BJ (cell line): Measurements from ENCODE around the gene USP33. TPM values are rescaled to one million over a fixed set of nuclear protein-coding genes. Genes with fewer than 3 reads are reported as not detected.
A peak's percentile ranks its signal among the peaks of the same experiment; 100 is the strongest.

Source experiments
- CTCF ChIA-PET: fragments of 350-600 bp; formaldehyde crosslinking; extraction: SDS; loops from one replicate; lab custom pipeline; 2021; ENCODE audit warnings: antibody characterized with exemption, inconsistent platforms; lab: Yijun Ruan, JAX
- POLR2A ChIA-PET: fragments of 300-600 bp; sonication (Branson Sonifier 250); formaldehyde crosslinking; extraction: SDS; loops from one replicate; lab custom pipeline; 2021; ENCODE audit warnings: antibody characterized with exemption; lab: Charles Lee
- DNase-seq: peaks from one replicate; pipeline ENCODE4 v3.0.0-alpha.2; 2011; ENCODE audit warnings: low read depth
- H3K27me3 ChIP-seq: 2 replicates; pipeline ENCODE4 v1.6.0; 2011; ENCODE audit warnings: low read length; ENCODE audit not compliant: control insufficient read depth, insufficient read depth
- H3K36me3 ChIP-seq: 2 replicates; pipeline ENCODE4 v1.5.1; 2011; ENCODE audit warnings: low read length; ENCODE audit not compliant: control insufficient read depth, insufficient read depth
- H3K4me3 ChIP-seq: 2 replicates; pipeline ENCODE4 v1.5.1; 2011; ENCODE audit warnings: low read depth, mild to moderate bottlenecking, control low read depth, low read length
- CTCF ChIP-seq: IDR thresholded peaks from 2 replicates; pipeline ENCODE4 v1.5.1; 2011; ENCODE audit warnings: low read depth, mild to moderate bottlenecking, control low read depth, inconsistent platforms, low read length, moderate library complexity; ENCODE audit not compliant: insufficient read depth
- polyA minus RNA-seq: library from RNA; depleted of rRNA, polyadenylated mRNA; stranded (reverse); fragments of >200 nt; gene quantifications from 2 replicates; pipeline ENCODE4 v1.2.3, GENCODE V29; 2011; rRNA and poly(A)+ RNA removed
- polyA plus RNA-seq: library from polyadenylated mRNA; depleted of rRNA; stranded (reverse); fragments of >200 nt; gene quantifications from 2 replicates; pipeline ENCODE4 v1.2.3, GENCODE V29; 2011; rRNA removed

Gene USP33
- polyA plus RNA-seq: 31.3 and 44.2 TPM in 2 replicates
- 21.2 and 22.2 TPM in 2 replicates for polyA minus RNA-seq

- no peak for TF ChIP-seq CTCF
- H3K4me3 ChIP-seq: peak within 1 kb of the TSS; percentile 93
- POLR2A ChIA-PET: no interaction called here
These were observed at the start of gene USP33 for GRCh38 chr1:77759071-77760028. Gene USP33 (minus strand): TSS chr1:77759852. CDS start chr1:77741697, 18,155 bp downstream.

GRCh38 chr1:77803371-77803770 is 43.7 kb upstream of the USP33 start:
- no peak for DNase-seq
- Histone ChIP-seq H3K36me3 (peaks cover 2% of the 10 kb centered on the region; the same call in 1 of the 2 replicates), H3K4me3 (no peak overlapping the region), H3K27me3 (no peaks in the 10 kb centered on the region)
- ChIA-PET CTCF (no interaction called here), POLR2A (no interaction called here)
- no peak for TF ChIP-seq CTCF

More at GRCh38 chr1:77759071-77760028, at the start of gene USP33:
- no peak for DNase-seq
- CTCF ChIA-PET: interaction anchor here (0.6 kb wide), 1 partner anchor 18 kb away, joined by 3 read pairs; no protein-coding TSS in a partner anchor
- H3K36me3 ChIP-seq: no peaks in the 10 kb centered on the region
- H3K27me3 ChIP-seq: no peaks in the 10 kb centered on the region

- Histone ChIP-seq H3K27me3 (no peaks in the 10 kb centered on the region), H3K36me3 (no peaks in the 10 kb centered on the region), H3K4me3 (no peak overlapping the region)
- no peak for TF ChIP-seq CTCF
- CTCF ChIA-PET: no interaction called here
- no peak for DNase-seq
- POLR2A ChIA-PET: no interaction called here
These were observed 42.4 kb upstream of the USP33 start for GRCh38 chr1:77802026-77802425.

- CTCF ChIA-PET: interaction anchor here (0.8 kb wide), 1 partner anchor 94 kb away, joined by 3 read pairs; no protein-coding TSS in a partner anchor
- POLR2A ChIA-PET: no interaction called here
- no peak for DNase-seq
- TF ChIP-seq CTCF: no peak
- 0 out of 2 replicates have a peak, but pooled peaks cover 1% of the 10 kb centered on the region for H3K36me3 ChIP-seq
- H3K27me3 ChIP-seq: no peaks in the 10 kb centered on the region
- no peak overlapping the region for H3K4me3 ChIP-seq
These were observed 38.3 kb upstream of the USP33 start for GRCh38 chr1:77797991-77798390.

- H3K36me3 ChIP-seq: 0 out of 2 replicates have a peak, but pooled peaks cover 1% of the 10 kb centered on the region
- DNase-seq: no peak
- no peak for TF ChIP-seq CTCF
- no peak overlapping the region for H3K4me3 ChIP-seq
- H3K27me3 ChIP-seq: no peaks in the 10 kb centered on the region
- ChIA-PET CTCF (interaction anchor here (0.5 kb wide), 1 partner anchor 113 kb away, joined by 4 read pairs; no protein-coding TSS in a partner anchor), POLR2A (no interaction called here)
These were observed 37.2 kb upstream of the USP33 start for GRCh38 chr1:77796695-77797405.
